GM19397 (cell line): Measurements from ENCODE around the gene PPIL3.

Source experiments
- ATAC-seq: cut with Tn5 transposase; IDR thresholded peaks from one replicate; pipeline ENCODE4 v1.9.1; 2021; ENCODE audit warnings: mild to moderate bottlenecking, moderate library complexity; ENCODE audit not compliant: unreplicated experiment

Gene PPIL3

DNA sequence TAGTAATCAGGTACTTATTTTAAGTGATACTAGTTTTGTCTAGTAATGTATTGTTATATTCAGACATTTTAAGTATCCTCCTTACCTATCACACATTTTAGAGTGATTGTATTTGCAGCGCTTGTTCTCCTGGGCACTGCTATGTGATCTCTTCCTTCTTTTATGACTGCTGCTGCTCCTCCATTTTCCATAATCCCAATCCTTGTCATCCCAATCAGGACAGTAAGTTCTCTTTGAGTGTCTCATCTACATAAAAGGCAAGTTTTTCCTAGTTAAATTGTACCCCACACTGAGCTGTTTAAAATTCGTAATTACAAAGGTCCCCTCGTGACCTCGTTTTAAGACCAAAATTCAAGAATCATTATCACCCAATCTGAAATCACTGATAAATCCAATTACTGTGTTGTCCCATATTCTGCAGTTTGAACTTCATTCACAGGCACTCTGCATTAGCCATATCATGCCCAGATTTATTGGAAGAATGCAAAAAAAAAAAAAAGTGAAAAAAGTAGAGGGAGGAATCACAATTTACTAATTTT is 27.2 kb downstream of the PPIL3 start:
- ATAC-seq: no peak

DNA sequence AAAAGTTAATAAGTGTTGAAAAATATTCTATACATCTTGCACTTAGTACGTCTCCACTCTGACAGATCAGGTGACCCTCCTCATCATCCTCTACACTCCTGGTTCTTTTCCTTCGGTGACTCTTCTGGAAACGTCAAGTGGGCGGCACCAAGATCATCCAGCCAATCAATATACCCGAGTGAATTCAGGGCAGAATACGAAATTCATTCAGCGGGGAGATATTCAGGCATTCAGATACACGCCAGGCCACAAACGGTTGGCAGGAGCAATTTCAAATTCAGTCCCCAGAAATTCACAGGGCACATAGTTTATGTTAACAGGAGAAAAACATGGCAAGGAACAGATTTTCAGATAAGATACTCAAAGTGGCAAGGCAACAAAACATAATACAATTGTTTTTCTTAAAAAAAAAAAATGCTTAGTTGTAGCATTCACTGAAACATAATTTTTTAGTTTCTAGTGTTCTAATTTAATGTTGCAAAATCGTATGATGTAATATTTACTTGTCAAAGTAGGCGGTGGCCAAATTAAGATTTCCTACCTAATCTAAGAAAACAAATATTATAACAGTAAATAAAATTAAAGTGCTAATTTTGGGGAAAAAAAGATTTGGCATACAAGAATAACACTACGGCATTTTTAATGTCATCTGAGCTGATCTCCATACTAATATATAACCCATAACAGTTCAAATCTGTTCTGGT is 28.6 kb downstream of the PPIL3 start:
- no peak for ATAC-seq

DNA sequence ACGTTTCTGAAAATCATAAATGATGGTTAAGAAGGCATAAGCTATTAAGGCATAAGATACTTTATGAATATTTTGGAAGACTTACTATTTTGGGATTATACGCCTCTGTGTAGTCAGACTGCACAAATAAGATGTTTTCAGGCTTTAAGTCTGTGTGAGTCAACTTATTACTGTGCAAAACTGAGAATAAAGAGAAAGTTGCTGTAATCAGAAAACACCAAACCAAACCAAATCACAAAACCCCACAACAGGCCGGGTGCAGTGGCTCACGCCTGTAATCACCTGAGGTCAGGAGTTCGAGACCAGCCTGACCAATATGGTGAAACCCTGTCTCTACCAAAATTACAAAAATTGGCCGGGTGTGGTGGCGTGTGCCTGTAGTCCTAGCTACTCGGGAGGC is 32.1 kb downstream of the PPIL3 start:
- ATAC-seq: no peak

DNA sequence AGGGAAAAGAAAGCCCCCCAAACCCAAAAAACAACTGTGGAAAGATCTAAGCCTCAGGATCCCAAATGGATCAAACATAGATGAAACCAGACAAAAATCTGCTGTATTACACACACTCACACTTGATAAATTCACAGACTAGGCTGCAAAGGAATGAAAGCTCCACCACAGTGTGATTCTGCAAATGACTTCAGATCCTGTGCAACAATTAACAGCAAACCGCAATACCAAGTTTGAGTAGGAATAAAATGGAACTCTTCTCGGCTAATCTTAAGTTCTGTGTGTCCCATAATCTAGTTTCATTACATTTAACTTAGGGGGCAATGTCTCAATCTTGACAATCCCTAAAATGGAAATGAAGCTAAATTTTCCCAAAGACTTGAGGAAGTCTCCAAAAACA is 36.3 kb downstream of the PPIL3 start:
- ATAC-seq: no peak

DNA sequence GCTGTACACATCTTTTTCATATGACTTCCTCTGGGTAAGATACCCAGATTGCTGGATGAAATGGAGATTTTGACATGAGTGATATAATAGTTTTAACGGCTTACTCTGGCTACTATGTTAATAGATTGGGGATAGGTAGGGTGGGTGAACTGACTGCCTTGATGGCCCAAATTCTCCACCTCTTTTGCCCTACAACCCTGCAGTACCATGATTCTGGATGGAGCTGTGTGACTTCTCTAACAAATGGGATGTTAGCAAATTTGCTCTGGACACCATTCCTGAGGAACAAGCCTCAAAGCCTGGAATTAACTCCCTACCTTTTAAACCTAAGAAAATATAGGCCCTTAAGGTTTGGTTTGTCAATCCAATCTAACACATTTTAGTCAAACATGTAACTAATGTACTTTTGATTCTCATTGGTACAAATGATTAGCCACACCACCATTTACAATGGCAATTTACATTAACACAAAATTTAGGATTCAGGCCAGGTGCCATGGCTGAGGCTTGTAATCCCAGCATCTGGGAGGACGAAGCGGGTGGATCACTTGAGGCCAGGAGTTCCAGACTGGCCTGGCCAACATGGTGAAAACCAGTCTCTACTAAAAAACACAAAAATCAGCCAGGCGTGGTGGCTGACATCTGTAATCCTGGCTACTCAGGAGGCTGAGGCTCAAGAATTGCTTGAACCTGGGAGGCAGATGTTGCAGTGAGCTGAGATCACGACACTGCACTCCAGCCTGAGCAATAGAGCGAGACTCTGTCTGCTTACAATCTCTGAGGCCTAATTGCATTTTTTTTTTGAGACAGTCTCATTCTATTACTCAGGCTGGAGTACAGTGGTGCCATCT is 37.3 kb downstream of the PPIL3 start:
- ATAC-seq: no peak

DNA sequence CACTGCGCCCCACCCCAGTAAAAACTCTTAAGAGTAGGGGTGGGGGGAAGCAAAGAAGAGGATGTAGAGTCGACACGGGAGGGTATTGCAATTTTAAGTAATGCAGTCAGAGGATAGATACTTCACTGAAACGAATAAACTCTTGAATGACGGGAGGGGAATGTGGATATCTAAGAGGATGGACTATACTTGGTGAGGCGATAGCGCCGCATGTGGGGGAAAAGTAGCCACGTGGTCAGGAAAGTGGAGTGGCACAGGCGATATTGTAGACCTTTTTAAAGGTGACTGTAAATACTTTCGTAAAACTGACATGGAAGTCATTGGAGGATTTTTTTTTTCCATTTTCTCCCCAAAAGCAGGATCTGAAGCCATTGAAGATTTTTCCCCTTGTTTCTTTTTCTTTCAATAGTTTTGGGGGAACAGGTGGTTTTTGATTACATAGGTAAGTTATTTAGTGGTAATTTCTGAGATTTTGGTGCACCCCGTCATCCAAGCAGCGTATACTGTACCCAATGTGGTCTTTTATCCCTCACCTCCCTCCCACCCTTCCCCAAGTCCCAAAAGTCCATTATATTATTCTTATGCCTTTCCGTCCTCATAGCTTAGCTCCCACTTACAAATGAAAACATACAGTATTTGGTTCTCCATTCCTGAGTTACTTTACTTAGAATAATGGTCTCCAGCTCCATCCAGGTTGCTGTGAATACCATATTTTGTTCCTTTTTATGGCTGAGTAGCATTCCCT is 38.2 kb downstream of the PPIL3 start:
- no peak for ATAC-seq

DNA sequence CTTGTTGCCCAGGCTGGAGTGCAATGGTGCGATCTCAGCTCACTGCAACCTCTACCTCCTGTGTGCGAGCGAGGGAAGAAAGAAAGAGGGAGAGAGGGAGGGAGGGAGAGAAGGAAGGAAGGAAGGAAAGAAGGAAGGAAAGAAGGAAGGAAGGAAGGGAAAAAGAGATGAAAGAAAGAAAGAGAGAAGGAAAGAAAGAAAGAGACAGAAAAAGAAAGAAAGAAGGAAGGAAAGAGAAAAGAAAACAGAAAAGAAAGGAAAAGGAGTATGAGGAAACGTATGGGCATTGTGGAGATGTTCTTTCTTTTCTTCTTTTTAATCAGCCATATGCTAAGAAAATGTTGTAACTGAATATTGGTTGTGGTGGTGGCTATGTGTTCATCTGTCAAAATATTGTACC is 40.9 kb downstream of the PPIL3 start:
- ATAC-seq: no peak

DNA sequence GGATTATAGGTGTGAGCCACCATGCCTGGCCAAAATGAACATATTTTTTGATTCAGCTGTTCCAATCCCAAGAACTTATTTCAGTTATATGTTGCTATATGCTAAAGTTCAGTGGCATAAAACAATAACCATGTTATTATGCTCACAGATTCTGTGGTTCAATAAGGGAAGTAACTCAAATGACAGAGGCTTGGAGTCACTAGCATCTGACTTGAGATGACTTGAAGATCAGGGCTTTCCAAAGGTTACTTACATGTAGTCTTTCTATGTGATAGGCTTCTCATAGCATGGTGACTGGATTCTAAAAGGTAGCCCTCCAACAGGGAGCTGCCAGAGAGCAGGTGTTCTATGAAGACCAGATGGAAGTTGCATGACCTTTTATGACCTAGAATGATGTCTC is 41.6 kb downstream of the PPIL3 start:
- no peak for ATAC-seq

DNA sequence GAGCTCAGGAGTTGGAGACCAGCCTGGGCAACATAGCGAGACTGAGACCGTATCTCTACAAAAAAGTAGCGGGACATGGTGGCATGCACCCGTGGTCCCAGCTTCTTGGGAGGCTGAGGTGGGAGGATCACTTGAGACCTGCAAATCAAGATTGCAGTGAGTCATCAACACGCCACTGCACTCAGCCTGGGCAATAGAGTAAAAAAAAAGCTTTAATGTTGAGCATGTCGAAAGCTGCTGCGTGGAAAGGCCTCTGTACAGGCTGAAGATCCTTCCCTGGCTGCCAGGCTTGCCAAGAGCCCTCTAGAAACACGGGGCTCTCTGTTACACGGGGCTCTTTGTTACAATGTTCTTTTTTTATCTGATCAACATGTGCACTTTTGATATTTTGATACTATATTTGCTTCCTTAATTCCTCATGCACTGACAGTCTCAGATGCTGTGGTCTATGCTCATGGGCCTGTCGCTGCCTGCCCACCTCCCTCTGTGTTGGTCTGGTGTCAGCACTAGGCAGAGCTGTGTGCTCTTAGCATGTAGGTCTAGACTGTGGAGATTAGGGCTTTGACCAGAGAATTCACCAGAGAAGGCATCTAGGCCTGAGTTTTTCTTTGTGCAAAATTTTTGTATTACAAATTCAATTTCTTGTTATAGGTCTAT is 43.1 kb downstream of the PPIL3 start:
- no peak for ATAC-seq

DNA sequence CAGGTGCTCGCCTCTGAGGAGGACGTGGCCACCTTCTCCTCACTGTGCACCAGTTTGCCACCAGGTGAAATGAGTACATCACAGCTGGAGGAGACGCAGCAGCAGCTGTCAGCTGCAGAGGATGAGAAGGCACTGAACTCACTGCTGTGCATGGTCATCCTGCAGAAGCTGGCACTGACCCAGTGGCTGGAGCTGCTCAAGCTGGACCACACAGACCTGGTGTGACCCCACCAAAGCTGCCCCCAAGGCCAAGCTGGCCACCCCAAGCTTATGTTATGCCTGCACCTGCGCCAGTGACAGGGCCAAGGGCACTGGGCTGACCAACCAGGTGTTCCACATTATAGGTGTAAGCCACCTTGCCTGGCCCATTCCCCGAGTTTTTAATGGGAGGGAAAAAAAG is 43.7 kb downstream of the PPIL3 start:
- ATAC-seq: no peak

DNA sequence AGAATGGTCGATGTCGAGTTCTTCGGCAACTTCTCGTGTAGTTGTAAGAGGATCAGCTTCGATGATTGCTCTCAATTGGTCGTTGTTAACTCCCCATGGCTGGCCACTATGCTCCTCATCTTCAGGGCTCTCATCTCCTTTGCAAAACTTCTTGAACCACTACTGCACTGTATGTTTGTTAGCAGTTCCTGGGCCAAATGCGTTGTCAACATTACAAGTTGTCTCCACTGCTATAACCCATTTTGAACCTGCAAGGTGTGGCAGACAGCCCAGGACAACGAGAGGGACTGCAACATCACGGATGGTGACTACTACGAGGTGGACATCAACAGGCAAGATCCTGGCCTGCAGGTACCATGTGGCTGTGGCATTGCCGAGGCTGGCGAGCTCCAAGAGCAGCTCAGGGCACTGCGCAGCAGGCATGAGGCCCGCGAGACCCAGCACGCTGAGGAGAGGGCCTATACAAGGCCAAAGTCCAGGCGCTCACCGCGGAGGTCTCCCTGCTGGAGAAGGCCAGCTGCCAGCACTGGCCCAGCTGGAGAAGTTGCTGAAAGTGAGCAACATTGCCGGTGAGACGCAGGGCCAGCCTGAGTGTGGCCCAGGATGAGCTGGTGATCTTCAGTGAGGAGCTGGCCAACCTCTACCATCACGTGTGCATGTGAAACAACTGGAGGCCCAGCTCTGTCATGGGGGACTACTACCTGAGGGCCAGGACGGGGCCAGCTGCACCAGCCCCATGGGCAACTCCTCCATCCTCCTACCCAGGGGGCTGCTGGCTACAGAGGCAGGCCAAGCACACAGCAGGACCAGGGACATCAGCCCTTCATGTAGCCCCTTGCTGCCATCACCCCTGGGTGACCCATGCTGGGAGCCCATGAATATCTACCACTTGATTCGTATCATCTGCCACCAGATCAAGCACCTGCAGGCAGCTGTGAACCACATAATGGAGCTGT is 44.6 kb downstream of the PPIL3 start:
- no peak for ATAC-seq

DNA sequence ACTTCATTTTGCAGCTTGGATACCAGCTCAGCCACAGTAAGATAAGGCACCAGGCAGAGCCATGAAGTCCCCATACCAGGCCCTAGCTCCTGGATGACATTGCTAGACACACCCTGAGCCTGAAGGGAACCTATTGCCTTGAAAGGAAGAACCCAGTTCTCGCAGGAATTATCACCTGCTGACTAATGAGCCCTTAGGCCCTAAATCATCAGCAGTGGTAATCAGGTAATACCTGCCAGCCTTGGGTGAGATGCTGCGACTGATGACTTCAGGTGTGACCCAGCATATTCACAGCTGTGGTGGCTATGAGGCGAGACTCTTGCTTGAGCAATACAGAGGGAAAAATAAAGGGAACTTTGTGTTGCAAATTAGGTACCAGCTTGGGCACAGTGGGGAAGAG is 49.4 kb downstream of the PPIL3 start:
- no peak for ATAC-seq

DNA sequence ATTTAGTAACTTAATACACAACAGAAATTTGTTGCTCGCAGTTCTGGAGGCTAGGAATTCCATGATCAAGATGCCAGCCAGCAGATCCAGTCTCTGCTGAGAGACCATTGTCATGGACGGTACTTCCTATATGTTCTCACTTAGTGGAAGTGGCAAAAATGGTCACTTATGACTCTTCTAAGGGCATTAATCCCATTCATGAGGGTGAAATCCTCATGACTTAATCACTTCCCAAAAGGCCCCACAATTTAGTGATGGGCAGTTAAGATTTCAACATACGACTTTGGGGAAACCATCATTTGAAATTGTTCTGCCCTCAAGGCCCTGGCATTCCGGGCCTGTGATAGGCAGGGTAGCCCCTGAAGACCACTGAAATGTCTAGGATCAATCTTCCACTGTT is 54.2 kb downstream of the PPIL3 start:
- ATAC-seq: no peak

DNA sequence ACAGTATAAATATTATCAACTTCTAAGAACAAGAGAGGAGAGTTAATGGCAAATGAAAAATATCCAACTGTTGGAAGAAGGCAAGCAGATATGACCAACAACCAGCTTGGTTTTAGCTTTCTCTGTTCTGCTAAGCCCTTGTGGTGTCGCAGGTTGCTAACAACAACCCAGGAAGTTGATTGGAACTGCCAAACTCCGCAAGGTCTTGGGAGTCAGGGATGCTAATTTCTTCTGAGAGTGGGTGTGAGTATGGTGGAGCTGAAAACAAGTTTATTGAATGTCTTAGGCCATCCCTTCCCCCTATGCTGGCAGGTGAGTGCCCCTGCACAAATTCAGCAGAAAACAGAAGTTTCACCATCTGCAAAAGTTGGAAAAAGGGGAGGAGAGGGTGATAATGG is 59.6 kb downstream of the PPIL3 start:
- no peak for ATAC-seq

DNA sequence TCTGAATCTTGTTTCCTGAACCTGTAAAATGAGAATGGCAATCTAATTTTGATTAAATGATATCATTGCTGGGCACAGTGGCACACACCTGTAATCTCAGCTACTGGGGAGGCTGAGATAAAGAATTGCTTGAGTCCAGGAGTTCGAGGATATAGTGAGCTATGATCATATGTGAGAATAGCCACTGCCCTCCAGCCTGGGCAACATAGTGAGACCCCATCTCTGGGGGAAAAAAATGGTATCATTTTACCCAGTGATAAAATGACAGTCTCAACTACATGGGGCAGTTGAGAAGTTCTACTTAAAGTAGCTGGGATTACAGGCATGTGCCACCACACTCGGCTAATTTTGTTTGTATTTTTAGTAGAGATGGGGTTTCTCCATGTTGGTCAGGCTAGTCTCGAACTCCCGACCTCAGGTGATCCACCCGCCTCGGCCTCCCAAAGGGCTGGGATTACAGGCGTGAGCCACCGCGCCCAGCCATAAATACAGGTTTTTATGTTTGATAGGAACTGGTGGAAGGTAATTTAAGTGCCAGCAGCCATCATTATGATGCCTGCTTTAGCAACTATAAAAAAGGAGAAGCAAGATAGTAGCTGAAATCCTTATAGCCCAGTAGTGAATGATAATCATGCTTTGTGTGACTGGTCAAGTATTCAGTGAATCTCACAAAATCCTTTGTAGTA is 60.2 kb downstream of the PPIL3 start:
- no peak for ATAC-seq

DNA sequence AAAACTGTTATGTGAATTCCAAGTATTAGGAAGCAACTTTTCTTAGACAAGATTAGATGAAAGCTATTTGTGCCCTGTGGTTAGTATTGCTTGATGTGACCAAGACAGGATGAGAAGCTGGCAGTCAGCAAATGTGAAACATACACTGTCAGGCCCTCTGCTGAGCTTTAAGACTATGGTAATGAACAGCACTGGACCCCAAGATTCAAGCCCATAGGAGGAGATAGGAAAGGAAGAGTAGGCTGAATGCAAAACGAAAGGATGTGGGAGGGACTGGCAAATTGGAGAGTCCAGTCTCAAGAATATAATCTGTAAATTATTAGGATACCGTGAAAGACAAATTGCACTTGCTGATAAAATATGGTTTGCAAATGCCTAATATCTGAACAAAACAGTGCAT is 60.8 kb downstream of the PPIL3 start:
- no peak for ATAC-seq

DNA sequence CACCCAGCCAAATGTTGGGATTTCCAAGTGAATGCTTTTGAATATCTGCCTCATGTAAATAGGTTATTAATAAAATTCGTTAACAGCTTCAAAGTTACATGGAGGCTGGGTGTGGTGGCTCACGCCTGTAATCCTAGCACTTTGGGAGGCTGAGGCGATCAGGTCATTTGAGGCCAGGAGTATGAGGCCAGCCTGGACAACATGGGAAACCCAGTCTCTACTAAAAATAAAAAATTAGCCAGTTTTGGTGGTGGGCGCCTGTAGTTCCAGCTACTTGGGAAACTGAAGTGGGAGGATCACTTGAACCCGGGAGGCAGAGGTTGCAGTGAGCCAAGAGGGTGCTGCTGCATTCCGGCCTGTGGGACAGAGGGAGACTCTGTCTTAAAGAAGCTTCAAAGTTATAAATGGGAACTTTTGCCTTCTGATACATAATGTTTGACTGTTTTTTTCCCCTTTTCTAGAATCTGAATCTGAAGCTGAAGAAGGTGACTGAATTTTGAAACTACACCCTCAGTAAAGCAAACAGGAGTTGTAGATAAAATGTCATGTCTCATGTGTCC is 67.1 kb downstream of the PPIL3 start:
- ATAC-seq: no peak
